Suprapubic skin (tissue), 4 donors: ENCODE data around the gene KCNK5. TPM values are rescaled to one million over a fixed set of nuclear protein-coding genes. Genes with fewer than 3 reads are reported as not detected.

Source experiments
- DNase-seq, 2 donors: peaks; one replicate each; pipeline ENCODE4 v3.0.0-alpha.2; 2019; ENCODE audit warnings: low spot score in 2 of 2
- H3K27ac ChIP-seq: fragments of 200-600 bp; sonication (generic); one replicate; pipeline ENCODE4 v1.5.1; 2019
- H3K27me3 ChIP-seq: fragments of 200-600 bp; sonication (generic); one replicate; pipeline ENCODE4 v1.5.1; 2019
- H3K36me3 ChIP-seq: fragments of 200-600 bp; sonication (generic); one replicate; pipeline ENCODE4 v1.5.1; 2019
- H3K4me1 ChIP-seq: fragments of 200-600 bp; sonication (generic); one replicate; pipeline ENCODE4 v1.5.1; 2019
- H3K4me3 ChIP-seq: fragments of 200-600 bp; sonication (generic); one replicate; pipeline ENCODE4 v1.5.1; 2019; ENCODE audit warnings: mild to moderate bottlenecking
- H3K9me3 ChIP-seq: fragments of 200-600 bp; sonication (generic); one replicate; pipeline ENCODE4 v1.5.1; 2019
- CTCF ChIP-seq, 2 donors: fragments of 200-600 bp in 1 of 2; fragments of 450-650 bp in 1 of 2; sonication (generic) in 1 of 2; IDR thresholded peaks; one replicate each; pipeline ENCODE4 v1.5.1; 2016 to 2019; ENCODE audit warnings: antibody characterized with exemption in 2 of 2, mild to moderate bottlenecking in 1 of 2, moderate library complexity in 1 of 2
- EP300 ChIP-seq: sonication (generic); formaldehyde crosslinking; IDR thresholded peaks from one replicate; pipeline ENCODE4 v1.6.1; 2017; ENCODE audit warnings: antibody characterized with exemption
- POLR2A ChIP-seq, 2 donors: fragments of 450-650 bp; IDR thresholded peaks; one replicate each; pipeline ENCODE4 v1.6.1; 2017; ENCODE audit warnings: antibody characterized with exemption in 2 of 2, mild to moderate bottlenecking in 2 of 2, moderate library complexity in 2 of 2
- POLR2AphosphoS5 ChIP-seq, 3 donors: sonication (generic); formaldehyde crosslinking; IDR thresholded peaks; one replicate each; pipeline ENCODE4 v1.6.1; 2017; ENCODE audit warnings: antibody characterized with exemption in 3 of 3
- WGBS: methylation state at CpG from one replicate; pipeline ENCODE4 v1.1.5; 2018; 5-methylcytosine and 5-hydroxymethylcytosine counted together
- total RNA-seq, 4 donors: library from RNA; depleted of rRNA; stranded (reverse); fragments of >200 nt; gene quantifications; one replicate each; pipeline ENCODE4 v1.1.0, GENCODE V29; 2016

Gene KCNK5
- total RNA-seq, 4 donors from 2014 or later, result 18.6 to 43.9 (median 26.3) TPM

DNA sequence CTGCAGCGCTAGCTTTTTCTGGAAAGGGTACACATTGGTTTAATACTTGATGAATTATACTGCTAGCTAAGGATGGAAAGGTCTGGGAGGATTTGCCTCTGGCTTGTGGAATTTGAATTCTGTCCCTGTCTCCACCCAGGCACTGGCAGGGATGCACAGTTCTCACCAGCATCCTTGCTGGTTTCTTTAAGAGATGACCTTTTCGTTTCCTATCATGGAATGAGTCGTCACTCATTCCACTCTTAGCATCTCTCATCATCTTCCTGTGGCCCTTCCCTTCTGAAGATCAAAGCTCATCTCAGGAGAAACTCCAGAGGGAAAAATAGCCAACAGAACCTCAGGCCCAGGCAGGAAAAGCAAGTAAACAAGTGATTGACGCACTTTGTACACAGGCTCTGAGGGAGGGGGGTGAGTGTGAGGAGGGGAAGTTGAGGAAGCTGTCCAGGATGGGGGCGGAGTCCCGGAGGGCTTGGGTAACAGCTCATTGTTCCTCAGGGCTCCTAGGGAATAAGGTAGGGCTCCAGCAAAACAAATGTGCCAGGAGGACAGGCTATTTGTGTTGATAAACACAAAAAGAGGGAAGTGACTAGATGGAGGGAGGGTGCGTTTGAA, 88.6 kb downstream of the KCNK5 start:
- H3K4me3 ChIP-seq, result no peak overlapping the region
- H3K27me3 ChIP-seq, result peaks cover 7% of the 10 kb centered on the region
- H3K36me3 ChIP-seq, result no peaks in the 10 kb centered on the region
- DNase-seq, result no peak
- peaks cover 3% of the 10 kb centered on the region for H3K4me1 ChIP-seq
- 62% methylated on average over 7 of the region's 7 CpGs for WGBS
- no peak overlapping the region for H3K27ac ChIP-seq
- TF ChIP-seq CTCF (IDR thresholded peaks at IDR 0.05), result no peak
- TF ChIP-seq EP300, result no peak
- no peak for TF ChIP-seq POLR2AphosphoS5 (IDR thresholded peaks at IDR 0.05)
- no peak for TF ChIP-seq POLR2A (IDR thresholded peaks at IDR 0.05)
- no peaks in the 10 kb centered on the region for H3K9me3 ChIP-seq

Other genes starting within 250 kb of the KCNK5 start
- under 1 TPM in 3 of 4 donors, not detected in 1; 0.32 to 0.95 (median 0.59) TPM for gene GLP1R, start 180.7 kb downstream of the KCNK5 start, total RNA-seq
- gene SAYSD1, start 114.3 kb downstream of the KCNK5 start, total RNA-seq, result 10 to 100 TPM; 12.1 to 17.4 (median 14.4) TPM
- gene KCNK17, start 84.9 kb upstream of the KCNK5 start, total RNA-seq, result not detected
- not detected for gene KCNK16, start 93.2 kb upstream of the KCNK5 start, total RNA-seq